Stimulated activated naive B cell treated with anti-CD40 and anti-IgM and Interleukin-4, amounts not matched to agents 10 μg/mL and 1 μg/mL and 100 μg/mL, for 72 hours (primary cell): Measurements from ENCODE around the gene PATJ.

Source experiments
- ATAC-seq, 2 donors: fragments of 150-1000 bp; cut with Tn5 transposase; replicated peaks; 2 replicates each; pipeline ENCODE4 v1.10.0; 2021; ENCODE audit warnings: moderate library complexity in 1 of 2
- DNase-seq: peaks from one replicate; pipeline ENCODE4 v3.0.0; 2021
- H3K27ac Mint-ChIP-seq: one replicate; pipeline ENCODE4 v1.8.0; 2022; ENCODE audit warnings: mild to moderate bottlenecking, mixed read lengths
- H3K27me3 Mint-ChIP-seq, 2 donors: one replicate each; pipeline ENCODE4 v1.8.0; 2022; ENCODE audit warnings: mixed read lengths in 2 of 2
- H3K36me3 Mint-ChIP-seq, 2 donors: one replicate each; pipeline ENCODE4 v1.8.0; 2022; ENCODE audit warnings: mixed read lengths in 2 of 2, mild to moderate bottlenecking in 1 of 2
- H3K4me1 Mint-ChIP-seq, 2 donors: one replicate each; pipeline ENCODE4 v1.8.0; 2022; ENCODE audit warnings: mixed read lengths in 2 of 2, mild to moderate bottlenecking in 1 of 2
- H3K4me3 Mint-ChIP-seq, 2 donors: one replicate each; pipeline ENCODE4 v1.8.0; 2022; ENCODE audit warnings: mild to moderate bottlenecking in 2 of 2, mixed read lengths in 2 of 2, moderate library complexity in 1 of 2
- H3K9me3 Mint-ChIP-seq, 2 donors: one replicate each; pipeline ENCODE4 v1.8.0; 2022; ENCODE audit warnings: mixed read lengths in 2 of 2, mild to moderate bottlenecking in 1 of 2

PATJ gene

GRCh38 chr1:61976566-61976965 lies 234.3 kb downstream of the PATJ start:
- no peak for DNase-seq
- no peaks in the 10 kb centered on the region for H3K36me3 Mint-ChIP-seq
- H3K4me1 Mint-ChIP-seq = no peaks in the 10 kb centered on the region
- no peaks in the 10 kb centered on the region for H3K27me3 Mint-ChIP-seq
- no peak overlapping the region for H3K4me3 Mint-ChIP-seq
- H3K27ac Mint-ChIP-seq = no peak overlapping the region
- no peak for ATAC-seq
- H3K9me3 Mint-ChIP-seq = no peaks in the 10 kb centered on the region

- DNase-seq (no peak), ATAC-seq (no peak)
- no peaks in the 10 kb centered on the region for H3K36me3 Mint-ChIP-seq
- H3K4me1 Mint-ChIP-seq = no peaks in the 10 kb centered on the region
- no peak overlapping the region for H3K4me3 Mint-ChIP-seq
- H3K27ac Mint-ChIP-seq = no peak overlapping the region
- no peaks in the 10 kb centered on the region for H3K9me3 Mint-ChIP-seq
- H3K27me3 Mint-ChIP-seq = no peaks in the 10 kb centered on the region
These were observed 236.5 kb downstream of the PATJ start for GRCh38 chr1:61978796-61979195.

GRCh38 chr1:61979729-61980128 lies 237.4 kb downstream of the PATJ start:
- ATAC-seq (no peak), DNase-seq (no peak)
- no peaks in the 10 kb centered on the region for H3K27me3 Mint-ChIP-seq
- no peak overlapping the region for H3K4me3 Mint-ChIP-seq
- no peaks in the 10 kb centered on the region for H3K4me1 Mint-ChIP-seq
- no peaks in the 10 kb centered on the region for H3K9me3 Mint-ChIP-seq
- no peak overlapping the region for H3K27ac Mint-ChIP-seq
- no peaks in the 10 kb centered on the region for H3K36me3 Mint-ChIP-seq

- no peak overlapping the region for H3K4me3 Mint-ChIP-seq
- DNase-seq = no peak
- no peaks in the 10 kb centered on the region for H3K4me1 Mint-ChIP-seq
- no peaks in the 10 kb centered on the region for H3K9me3 Mint-ChIP-seq
- ATAC-seq = no peak
- no peaks in the 10 kb centered on the region for H3K27me3 Mint-ChIP-seq
- no peaks in the 10 kb centered on the region for H3K36me3 Mint-ChIP-seq
- H3K27ac Mint-ChIP-seq = no peak overlapping the region
These were observed 238.3 kb downstream of the PATJ start for GRCh38 chr1:61980561-61980960.

- H3K27ac Mint-ChIP-seq = no peak overlapping the region
- H3K9me3 Mint-ChIP-seq = no peaks in the 10 kb centered on the region
- peak in 1 of 2 donors; percentile 56 for ATAC-seq
- no peaks in the 10 kb centered on the region for H3K4me1 Mint-ChIP-seq
- no peak overlapping the region for H3K4me3 Mint-ChIP-seq
- DNase-seq = no peak
- no peaks in the 10 kb centered on the region for H3K36me3 Mint-ChIP-seq
- no peaks in the 10 kb centered on the region for H3K27me3 Mint-ChIP-seq
These were observed 239.8 kb downstream of the PATJ start for GRCh38 chr1:61981870-61982660.

- H3K4me1 Mint-ChIP-seq = no peaks in the 10 kb centered on the region
- H3K36me3 Mint-ChIP-seq = peaks cover 0 to 4% of the 10 kb centered on the region in 2 donors
- H3K4me3 Mint-ChIP-seq = no peak overlapping the region
- no peaks in the 10 kb centered on the region for H3K9me3 Mint-ChIP-seq
- no peaks in the 10 kb centered on the region for H3K27me3 Mint-ChIP-seq
- DNase-seq (no peak), ATAC-seq (no peak)
- H3K27ac Mint-ChIP-seq = no peak overlapping the region
These were observed 241.0 kb downstream of the PATJ start for GRCh38 chr1:61983236-61983635.

GRCh38 chr1:61992257-61992656 lies 250.0 kb downstream of the PATJ start:
- ATAC-seq (no peak), DNase-seq (no peak)
- Mint-ChIP-seq H3K27me3 (no peaks in the 10 kb centered on the region), H3K4me3 (no peak overlapping the region), H3K36me3 (peaks cover 15 to 20% of the 10 kb centered on the region in 2 donors), H3K9me3 (no peaks in the 10 kb centered on the region), H3K4me1 (no peaks in the 10 kb centered on the region), H3K27ac (no peak overlapping the region)

GRCh38 chr1:61993331-61993961 lies 251.2 kb downstream of the PATJ start:
- no peaks in the 10 kb centered on the region for H3K4me1 Mint-ChIP-seq
- ATAC-seq (no peak), DNase-seq (no peak)
- H3K36me3 Mint-ChIP-seq = peaks cover 11 to 20% of the 10 kb centered on the region in 2 donors
- H3K27ac Mint-ChIP-seq = no peak overlapping the region
- H3K27me3 Mint-ChIP-seq = no peaks in the 10 kb centered on the region
- no peaks in the 10 kb centered on the region for H3K9me3 Mint-ChIP-seq
- H3K4me3 Mint-ChIP-seq = no peak overlapping the region

GRCh38 chr1:61995641-61996040 lies 253.4 kb downstream of the PATJ start:
- H3K4me1 Mint-ChIP-seq = no peaks in the 10 kb centered on the region
- peaks cover 14 to 20% of the 10 kb centered on the region in 2 donors for H3K36me3 Mint-ChIP-seq
- DNase-seq = no peak
- ATAC-seq = no peak
- no peaks in the 10 kb centered on the region for H3K27me3 Mint-ChIP-seq
- H3K9me3 Mint-ChIP-seq = no peaks in the 10 kb centered on the region
- no peak overlapping the region for H3K4me3 Mint-ChIP-seq
- no peak overlapping the region for H3K27ac Mint-ChIP-seq

GRCh38 chr1:61997123-61997522 lies 254.8 kb downstream of the PATJ start:
- no peaks in the 10 kb centered on the region for H3K9me3 Mint-ChIP-seq
- no peak for DNase-seq
- no peak overlapping the region for H3K27ac Mint-ChIP-seq
- ATAC-seq = no peak
- H3K36me3 Mint-ChIP-seq = peaks cover 13 to 14% of the 10 kb centered on the region in 2 donors
- no peak overlapping the region for H3K4me3 Mint-ChIP-seq
- no peaks in the 10 kb centered on the region for H3K27me3 Mint-ChIP-seq
- H3K4me1 Mint-ChIP-seq = no peaks in the 10 kb centered on the region

- no peak overlapping the region for H3K4me3 Mint-ChIP-seq
- ATAC-seq (no peak), DNase-seq (no peak)
- no peaks in the 10 kb centered on the region for H3K27me3 Mint-ChIP-seq
- no peak overlapping the region for H3K27ac Mint-ChIP-seq
- peaks cover 6% of the 10 kb centered on the region in 2 donors for H3K36me3 Mint-ChIP-seq
- no peaks in the 10 kb centered on the region for H3K4me1 Mint-ChIP-seq
- H3K9me3 Mint-ChIP-seq = no peaks in the 10 kb centered on the region
These were observed 261.5 kb downstream of the PATJ start for GRCh38 chr1:62003777-62004176.

GRCh38 chr1:62006690-62007089 lies 264.4 kb downstream of the PATJ start:
- H3K27me3 Mint-ChIP-seq = no peaks in the 10 kb centered on the region
- no peak overlapping the region for H3K27ac Mint-ChIP-seq
- H3K4me1 Mint-ChIP-seq = no peaks in the 10 kb centered on the region
- H3K36me3 Mint-ChIP-seq = peaks cover 3 to 11% of the 10 kb centered on the region in 2 donors
- DNase-seq = no peak
- H3K9me3 Mint-ChIP-seq = peaks cover 0 to 3% of the 10 kb centered on the region in 2 donors
- no peak for ATAC-seq
- H3K4me3 Mint-ChIP-seq = no peak overlapping the region

GRCh38 chr1:62011006-62011405 lies 268.7 kb downstream of the PATJ start:
- ATAC-seq (no peak), DNase-seq (no peak)
- Mint-ChIP-seq H3K4me3 (no peak overlapping the region), H3K9me3 (peaks cover 0 to 3% of the 10 kb centered on the region in 2 donors), H3K4me1 (no peaks in the 10 kb centered on the region), H3K27me3 (no peaks in the 10 kb centered on the region), H3K36me3 (peaks cover 5 to 14% of the 10 kb centered on the region in 2 donors), H3K27ac (no peak overlapping the region)

GRCh38 chr1:62012095-62012494 lies 269.8 kb downstream of the PATJ start:
- Mint-ChIP-seq H3K4me1 (no peaks in the 10 kb centered on the region), H3K36me3 (peaks cover 5 to 13% of the 10 kb centered on the region in 2 donors), H3K9me3 (peaks cover 0 to 3% of the 10 kb centered on the region in 2 donors), H3K27ac (no peak overlapping the region), H3K27me3 (no peaks in the 10 kb centered on the region), H3K4me3 (no peak overlapping the region)
- ATAC-seq = no peak
- no peak for DNase-seq

- Mint-ChIP-seq H3K27me3 (no peaks in the 10 kb centered on the region), H3K4me3 (no peak overlapping the region), H3K4me1 (no peaks in the 10 kb centered on the region), H3K27ac (no peak overlapping the region), H3K36me3 (peaks cover 5 to 12% of the 10 kb centered on the region in 2 donors), H3K9me3 (peaks cover 0 to 3% of the 10 kb centered on the region in 2 donors)
- DNase-seq = no peak
- ATAC-seq = no peak
These were observed 270.6 kb downstream of the PATJ start for GRCh38 chr1:62012836-62013235.
